Measurements from ENCODE around the gene ETF1. TPM values are rescaled to one million over a fixed set of nuclear protein-coding genes. Genes with fewer than 3 reads are reported as not detected.
A peak's percentile ranks its signal among the peaks of the same experiment; 100 is the strongest.

ETF1 gene
- total and polyA plus RNA-seq, 9 of the 15 experiments (the other 6 are each of a cell fraction or from before 2014, with no cell fraction given), result 53.7 to 209 (median 164) TPM

DNA sequence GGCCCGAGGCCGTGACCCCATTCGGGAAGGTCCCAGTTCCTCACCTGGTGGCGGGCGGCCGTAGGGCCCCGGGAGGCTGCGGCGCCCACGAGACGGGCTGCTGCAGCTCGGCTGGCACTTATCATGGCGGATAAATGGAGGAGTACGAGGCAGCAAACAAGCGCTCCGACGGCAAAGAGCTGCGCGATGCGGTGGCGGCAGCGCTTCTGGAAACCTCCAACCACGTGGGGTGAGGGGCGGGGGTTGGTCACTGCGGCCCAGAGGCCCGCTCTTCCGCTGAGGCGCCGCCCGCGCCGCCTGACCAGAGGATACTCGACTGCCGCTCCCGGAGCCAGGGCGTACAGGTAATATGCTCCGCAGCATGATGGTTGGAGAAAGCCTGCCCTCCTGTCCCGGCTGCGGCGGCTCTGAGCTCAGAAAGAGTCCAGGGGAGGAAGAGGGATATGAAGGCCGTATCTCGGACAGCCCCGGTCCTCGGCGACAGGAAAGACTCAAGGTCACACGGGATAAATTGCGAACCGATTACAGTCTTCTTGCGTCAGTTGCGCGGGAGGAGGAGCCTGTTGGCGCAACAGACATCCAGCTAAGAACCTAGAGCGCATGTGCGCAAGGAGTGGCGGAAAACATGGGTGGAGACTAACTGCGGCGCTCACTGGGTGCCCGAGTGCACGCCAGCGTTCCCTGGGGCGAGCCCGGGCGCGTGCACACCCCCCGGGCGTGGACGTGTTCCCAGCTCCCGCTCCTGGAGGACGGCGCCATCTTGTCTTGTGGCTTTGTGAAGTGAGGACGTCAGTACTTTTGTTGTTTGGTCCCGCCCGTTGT is 32.4 kb upstream of the ETF1 start, which contains the start of gene HSPA9 (continued):
- peak; percentile 75 for TF ChIP-seq E2F1 (CRISPR knock-in tag; IDR thresholded peaks at IDR 0.05)
- peak; percentile 99 to 100 for TF ChIP-seq MNT (conservative IDR thresholded peaks at IDR 0.05)
- peak in 1 of 2 experiments; percentile 100 for TF ChIP-seq NCOA2 (IDR thresholded peaks at IDR 0.05; ENCODE audit: partially characterized antibody in 2 of 2)
- TF ChIP-seq FOXJ2 (tag; IDR thresholded peaks at IDR 0.05), result peak; percentile 90
- peak; percentile 95 for TF ChIP-seq PRDM10 (IDR thresholded peaks at IDR 0.05; ENCODE audit: partially characterized antibody)
- TF ChIP-seq RFX5 (IDR thresholded peaks at IDR 0.05; ENCODE audit: low read depth, low read length), result no peak
- TF ChIP-seq CBFA2T2 (conservative IDR thresholded peaks at IDR 0.05), result peak; percentile 44
- no peak for TF ChIP-seq ZNF79 (CRISPR knock-in tag; IDR thresholded peaks at IDR 0.05; ENCODE audit: low read depth)
- no peak for TF ChIP-seq POLR3G (IDR thresholded peaks at IDR 0.05; ENCODE audit: extremely low read depth, insufficient read length, insufficient replicate concordance)
- TF ChIP-seq ZNF586 (CRISPR knock-in tag; conservative IDR thresholded peaks at IDR 0.05), result peak; percentile 93
- TF ChIP-seq SRF (CRISPR knock-in tag; IDR thresholded peaks at IDR 0.05), result peak in 1 of 2 experiments; percentile 84; a peak in 2 of 4 replicates
- TF ChIP-seq, protein P1, sequence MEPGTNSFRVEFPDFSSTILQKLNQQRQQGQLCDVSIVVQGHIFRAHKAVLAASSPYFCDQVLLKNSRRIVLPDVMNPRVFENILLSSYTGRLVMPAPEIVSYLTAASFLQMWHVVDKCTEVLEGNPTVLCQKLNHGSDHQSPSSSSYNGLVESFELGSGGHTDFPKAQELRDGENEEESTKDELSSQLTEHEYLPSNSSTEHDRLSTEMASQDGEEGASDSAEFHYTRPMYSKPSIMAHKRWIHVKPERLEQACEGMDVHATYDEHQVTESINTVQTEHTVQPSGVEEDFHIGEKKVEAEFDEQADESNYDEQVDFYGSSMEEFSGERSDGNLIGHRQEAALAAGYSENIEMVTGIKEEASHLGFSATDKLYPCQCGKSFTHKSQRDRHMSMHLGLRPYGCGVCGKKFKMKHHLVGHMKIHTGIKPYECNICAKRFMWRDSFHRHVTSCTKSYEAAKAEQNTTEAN (CRISPR knock-in tag; IDR thresholded peaks at IDR 0.05), result peak; percentile 80
- peak; percentile 96 for TF ChIP-seq CXXC5 (CRISPR knock-in tag; IDR thresholded peaks at IDR 0.05)
- TF ChIP-seq NBN (IDR thresholded peaks at IDR 0.05; ENCODE audit: low read depth), result peak; percentile 70
- no peak for TF ChIP-seq THRAP3 (IDR thresholded peaks at IDR 0.05; ENCODE audit: borderline replicate concordance)
